BLaER1 treated with 17β-estradiol and CSF1 and Interleukin-3, amounts not matched to agents 10 nM and 100 nM (cell line): Measurements from ENCODE around the gene ST8SIA2.

Source experiments
- H3K27ac ChIP-seq, 11 experiments: shearing (Covaris generic); formaldehyde crosslinking; 2 replicates each; pipeline ENCODE4 v1.8.1; 2022
- H3K27me3 ChIP-seq, 11 experiments: shearing (Covaris generic); formaldehyde crosslinking; 2 replicates each; pipeline ENCODE4 v1.8.1; 2022
- H3K36me3 ChIP-seq, 11 experiments: shearing (Covaris generic); formaldehyde crosslinking; 2 replicates each; pipeline ENCODE4 v1.8.1; 2022
- H3K4me1 ChIP-seq, 10 experiments: shearing (Covaris generic); formaldehyde crosslinking; 2 replicates each; pipeline ENCODE4 v1.8.1; 2022
- H3K4me2 ChIP-seq, 11 experiments: shearing (Covaris generic); formaldehyde crosslinking; 2 replicates each; pipeline ENCODE4 v1.8.1; 2022
- H3K4me3 ChIP-seq, 10 experiments: shearing (Covaris generic); formaldehyde crosslinking; 2 replicates each; pipeline ENCODE4 v1.8.1; 2022
- H3K9ac ChIP-seq, 11 experiments: shearing (Covaris generic); formaldehyde crosslinking; 2 replicates each; pipeline ENCODE4 v1.8.1; 2022
- H3K9me3 ChIP-seq, 11 experiments: shearing (Covaris generic); formaldehyde crosslinking; replicated peaks in 1 of 11; 2 replicates each; pipeline ENCODE4 v1.8.1; 2022
- H4K20me1 ChIP-seq, 11 experiments: shearing (Covaris generic); formaldehyde crosslinking; 2 replicates each; pipeline ENCODE4 v1.8.1; 2022
- Cebpa-rat ChIP-seq, 11 experiments: shearing (Covaris generic); IDR thresholded peaks; 2 replicates each; pipeline ENCODE4 v1.8.1; 2022

ST8SIA2 gene

GRCh38 chr15:92366381-92366780 is 27.3 kb upstream of the ST8SIA2 start:
- no peak for TF ChIP-seq Cebpa-rat (IDR thresholded peaks at IDR 0.05)
- H3K27me3 ChIP-seq: no peaks in the 10 kb centered on the region
- no peak overlapping the region for H3K9ac ChIP-seq
- peaks cover 0 to 31% (median 8%) of the 10 kb centered on the region in 10 experiments; a peak in 10 of 20 replicates for H3K4me1 ChIP-seq
- H3K36me3 ChIP-seq: no peaks in the 10 kb centered on the region
- no peak overlapping the region for H3K4me3 ChIP-seq
- H4K20me1 ChIP-seq: no peaks in the 10 kb centered on the region
- H3K27ac ChIP-seq: no peak overlapping the region
- no peak overlapping the region for H3K4me2 ChIP-seq
- peaks cover 0 to 6% (median 1%) of the 10 kb centered on the region in 11 experiments; a peak in 7 of 22 replicates for H3K9me3 ChIP-seq

GRCh38 chr15:92375057-92375456 is 18.6 kb upstream of the ST8SIA2 start:
- H3K36me3 ChIP-seq: no peaks in the 10 kb centered on the region
- H3K4me2 ChIP-seq: no peak overlapping the region

GRCh38 chr15:92376109-92376508 is 17.6 kb upstream of the ST8SIA2 start:
- peaks cover 7 to 33% (median 16%) of the 10 kb centered on the region in 11 experiments; a peak in 21 of 22 replicates for H3K9me3 ChIP-seq
- no peak overlapping the region for H3K27ac ChIP-seq
- H3K4me1 ChIP-seq: peaks cover 0 to 8% (median 0%) of the 10 kb centered on the region in 10 experiments; a peak in 6 of 20 replicates
- no peaks in the 10 kb centered on the region for H3K36me3 ChIP-seq
- no peaks in the 10 kb centered on the region for H4K20me1 ChIP-seq
- no peak overlapping the region for H3K4me2 ChIP-seq
- no peak overlapping the region for H3K9ac ChIP-seq
- TF ChIP-seq Cebpa-rat (IDR thresholded peaks at IDR 0.05): no peak
- no peaks in the 10 kb centered on the region for H3K27me3 ChIP-seq
- H3K4me3 ChIP-seq: no peak overlapping the region

More at GRCh38 chr15:92375057-92375456, 18.6 kb upstream of the ST8SIA2 start:
- no peak overlapping the region for H3K27ac ChIP-seq
- no peak overlapping the region for H3K9ac ChIP-seq
- H3K4me1 ChIP-seq: peaks cover 0 to 8% (median 0%) of the 10 kb centered on the region in 10 experiments; a peak in 6 of 20 replicates
- H3K4me3 ChIP-seq: no peak overlapping the region
- no peak for TF ChIP-seq Cebpa-rat (IDR thresholded peaks at IDR 0.05)
- no peaks in the 10 kb centered on the region for H3K27me3 ChIP-seq
- no peaks in the 10 kb centered on the region for H4K20me1 ChIP-seq
- peaks cover 7 to 26% (median 16%) of the 10 kb centered on the region in 11 experiments; a peak in 21 of 22 replicates for H3K9me3 ChIP-seq

DNA sequence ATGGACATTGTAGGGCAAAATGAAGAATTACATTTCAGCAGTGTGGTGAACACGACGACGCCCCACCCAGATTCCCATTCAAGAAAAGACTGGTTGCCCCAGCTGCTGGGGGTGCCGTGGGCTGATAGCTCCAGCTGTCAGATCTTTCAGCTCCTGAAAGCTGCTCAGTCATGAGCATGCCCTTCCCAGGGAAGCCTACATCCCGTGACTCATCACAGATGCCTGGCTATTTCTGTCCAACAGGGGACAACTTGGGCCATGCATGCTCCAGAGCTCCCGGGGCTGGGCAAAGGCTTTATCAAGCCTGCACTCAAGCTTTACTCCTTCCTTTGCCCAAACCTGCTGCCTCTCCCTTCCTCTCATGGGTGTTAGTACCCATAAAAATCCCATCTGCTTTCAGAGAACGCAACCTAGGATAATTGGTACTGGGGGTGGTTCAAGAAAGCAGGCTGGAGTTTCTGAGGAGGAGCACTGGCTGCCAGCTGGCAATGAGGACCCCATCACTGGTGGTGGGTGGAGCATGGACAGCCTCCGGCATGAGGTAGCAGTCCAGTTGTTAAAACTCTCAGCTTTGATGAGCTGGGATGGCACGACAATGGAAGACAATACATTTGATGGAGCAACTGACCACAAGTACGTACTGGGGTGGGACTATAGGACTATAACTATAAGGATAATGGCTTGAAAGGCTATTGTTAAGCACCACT is 16.4 kb upstream of the ST8SIA2 start:
- TF ChIP-seq Cebpa-rat (IDR thresholded peaks at IDR 0.05): no peak
- Histone ChIP-seq H3K36me3 (no peaks in the 10 kb centered on the region), H3K4me2 (peak overlapping the region in 4 of 11 experiments; percentile 5 to 29 (median 16); a peak in 4 of 22 replicates), H3K27me3 (no peaks in the 10 kb centered on the region), H3K9me3 (peaks cover 2 to 26% (median 9%) of the 10 kb centered on the region in 11 experiments; a peak in 20 of 22 replicates), H4K20me1 (no peaks in the 10 kb centered on the region), H3K27ac (no peak overlapping the region), H3K9ac (no peak overlapping the region), H3K4me1 (peaks cover 0 to 8% (median 0%) of the 10 kb centered on the region in 10 experiments; a peak in 6 of 20 replicates), H3K4me3 (no peak overlapping the region)

- Histone ChIP-seq H4K20me1 (no peaks in the 10 kb centered on the region), H3K4me2 (no peak overlapping the region), H3K27ac (no peak overlapping the region), H3K4me1 (no peaks in the 10 kb centered on the region), H3K9me3 (peaks cover 0 to 23% (median 0%) of the 10 kb centered on the region in 11 experiments; a peak in 6 of 22 replicates), H3K27me3 (no peaks in the 10 kb centered on the region), H3K36me3 (no peaks in the 10 kb centered on the region), H3K9ac (no peak overlapping the region), H3K4me3 (no peak overlapping the region)
- no peak for TF ChIP-seq Cebpa-rat (IDR thresholded peaks at IDR 0.05)
Measured at GRCh38 chr15:92383519-92384324, 10.0 kb upstream of the ST8SIA2 start.

- no peaks in the 10 kb centered on the region for H3K27me3 ChIP-seq
- no peak overlapping the region for H3K4me2 ChIP-seq
- no peaks in the 10 kb centered on the region for H3K4me1 ChIP-seq
- H3K4me3 ChIP-seq: no peak overlapping the region
- H4K20me1 ChIP-seq: no peaks in the 10 kb centered on the region
- no peak overlapping the region for H3K9ac ChIP-seq
- TF ChIP-seq Cebpa-rat (IDR thresholded peaks at IDR 0.05): no peak
- no peak overlapping the region for H3K27ac ChIP-seq
- H3K36me3 ChIP-seq: no peaks in the 10 kb centered on the region
- H3K9me3 ChIP-seq: peaks cover 0 to 17% (median 0%) of the 10 kb centered on the region in 11 experiments; a peak in 6 of 22 replicates
Measured at GRCh38 chr15:92384381-92384780, 9.3 kb upstream of the ST8SIA2 start.

GRCh38 chr15:92385096-92385495 is 8.6 kb upstream of the ST8SIA2 start:
- no peak for TF ChIP-seq Cebpa-rat (IDR thresholded peaks at IDR 0.05)
- no peaks in the 10 kb centered on the region for H3K4me1 ChIP-seq
- H3K27me3 ChIP-seq: no peaks in the 10 kb centered on the region
- H4K20me1 ChIP-seq: no peaks in the 10 kb centered on the region
- peaks cover 0 to 13% (median 0%) of the 10 kb centered on the region in 11 experiments; a peak in 2 of 22 replicates for H3K9me3 ChIP-seq
- H3K4me3 ChIP-seq: no peak overlapping the region
- H3K36me3 ChIP-seq: no peaks in the 10 kb centered on the region
- no peak overlapping the region for H3K27ac ChIP-seq
- H3K9ac ChIP-seq: no peak overlapping the region
- H3K4me2 ChIP-seq: no peak overlapping the region

GRCh38 chr15:92391640-92392039 is 2.0 kb upstream of the ST8SIA2 start:
- H3K4me2 ChIP-seq: peak overlapping the region in 8 of 11 experiments; percentile 18 to 98 (median 96); a peak in 11 of 22 replicates
- H3K4me3 ChIP-seq: no peak overlapping the region
- peaks cover 28 to 42% (median 36%) of the 10 kb centered on the region in 10 experiments for H3K4me1 ChIP-seq
- 0 out of 22 replicates have a peak, but pooled peaks cover 0 to 13% (median 0%) of the 10 kb centered on the region in 11 experiments for H4K20me1 ChIP-seq
- no peaks in the 10 kb centered on the region for H3K9me3 ChIP-seq
- H3K36me3 ChIP-seq: no peaks in the 10 kb centered on the region
- no peak overlapping the region for H3K27ac ChIP-seq
- H3K27me3 ChIP-seq: peaks cover 17 to 46% (median 18%) of the 10 kb centered on the region in 11 experiments
- TF ChIP-seq Cebpa-rat (IDR thresholded peaks at IDR 0.05): no peak
- no peak overlapping the region for H3K9ac ChIP-seq

GRCh38 chr15:92392462-92392861 is 1.2 kb upstream of the ST8SIA2 start:
- Histone ChIP-seq H4K20me1 (0 out of 22 replicates have a peak, but pooled peaks cover 0 to 13% (median 0%) of the 10 kb centered on the region in 11 experiments), H3K9ac (no peak overlapping the region), H3K27ac (no peak overlapping the region), H3K9me3 (no peaks in the 10 kb centered on the region), H3K27me3 (peaks cover 17 to 46% (median 18%) of the 10 kb centered on the region in 11 experiments), H3K4me3 (peak overlapping the region in 4 of 10 experiments; percentile 5 to 93 (median 78); a peak in 2 of 20 replicates), H3K4me2 (peak overlapping the region in 10 of 11 experiments; percentile 87 to 98 (median 96); a peak in 17 of 22 replicates), H3K4me1 (peaks cover 28 to 42% (median 38%) of the 10 kb centered on the region in 10 experiments), H3K36me3 (no peaks in the 10 kb centered on the region; a peak in 1 of 22 replicates)
- no peak for TF ChIP-seq Cebpa-rat (IDR thresholded peaks at IDR 0.05)
